Lower leg skin (tissue), 4 donors: ENCODE results near the gene SARM1. TPM values are rescaled to one million over a fixed set of nuclear protein-coding genes. Genes with fewer than 3 reads are reported as not detected.

ENCODE experiments used
- DNase-seq, 2 donors: peaks; one replicate each; pipeline ENCODE4 v3.0.0-alpha.2; 2019; ENCODE audit warnings: low spot score in 2 of 2
- H3K4me3 ChIP-seq: fragments of 200-600 bp; sonication (generic); 2 replicates; pipeline ENCODE4 v1.5.1; 2017; ENCODE audit warnings: mild to moderate bottlenecking, low read depth; ENCODE audit not compliant: poor library complexity, severe bottlenecking
- CTCF ChIP-seq, 3 donors: fragments of 450-650 bp; IDR thresholded peaks; one replicate each; pipeline ENCODE4 v1.5.1; 2016; ENCODE audit warnings: antibody characterized with exemption in 3 of 3, mild to moderate bottlenecking in 3 of 3, moderate library complexity in 2 of 3
- POLR2A ChIP-seq, 2 donors: fragments of 450-650 bp; IDR thresholded peaks; one replicate each; pipeline ENCODE4 v1.6.1; 2016 to 2017; ENCODE audit warnings: antibody characterized with exemption in 2 of 2, mild to moderate bottlenecking in 1 of 2, moderate library complexity in 1 of 2
- WGBS, 2 donors: methylation state at CpG; one replicate each; pipeline ENCODE4 v1.1.5; 2018; 5-methylcytosine and 5-hydroxymethylcytosine counted together
- intact Hi-C: fragments of 100-400 bp; cut with DNase I; formaldehyde crosslinking; loops from one replicate; pipeline ENCODE4 v1.15.0; 2023; ENCODE audit warnings: low total_unique reads
- microRNA-seq, 2 donors: library from miRNA; unstranded; fragments of <30 nt; microRNA quantifications; one replicate each; pipeline ENCODE4, GENCODE V29; 2016; ENCODE audit warnings: borderline replicate concordance in 2 of 2, borderline number of aligned reads in 1 of 2
- total RNA-seq, 4 donors: library from RNA; depleted of rRNA; stranded (reverse); fragments of >200 nt; gene quantifications; one replicate each; pipeline ENCODE4 v1.1.0, GENCODE V29; 2016

The SARM1 gene
- total RNA-seq, 4 donors from 2014 or later: 4.0 to 15.4 (median 12.1) TPM

GRCh38 chr17:28443901-28444638 is 72.6 kb downstream of the SARM1 start:
- DNase-seq: no peak
- intact Hi-C loops: no loop called here
- TF ChIP-seq CTCF (IDR thresholded peaks at IDR 0.05): no peak
- H3K4me3 ChIP-seq: no peak overlapping the region
- 91 to 92% methylated on average over 9 of the region's 9 CpGs for WGBS, 2 donors

GRCh38 chr17:28446716-28447395 is 75.4 kb downstream of the SARM1 start:
- no peak overlapping the region for H3K4me3 ChIP-seq
- WGBS, 2 donors: 79 to 81% methylated on average over 8 of the region's 8 CpGs
- no peak for DNase-seq
- no peak for TF ChIP-seq CTCF (IDR thresholded peaks at IDR 0.05)
- TF ChIP-seq POLR2A (IDR thresholded peaks at IDR 0.05): no peak
- intact Hi-C loops: no loop called here

GRCh38 chr17:28447396-28447760 is 75.9 kb downstream of the SARM1 start:
- intact Hi-C loops: no loop called here
- TF ChIP-seq POLR2A (IDR thresholded peaks at IDR 0.05) (no peak), CTCF (IDR thresholded peaks at IDR 0.05) (no peak)
- no peak overlapping the region for H3K4me3 ChIP-seq
- WGBS, 2 donors: 67 to 75% methylated on average over 5 of the region's 5 CpGs
- no peak for DNase-seq

- TF ChIP-seq CTCF (IDR thresholded peaks at IDR 0.05) (no peak), POLR2A (IDR thresholded peaks at IDR 0.05) (no peak)
- intact Hi-C loops: no loop called here
- no peak for DNase-seq
- no peak overlapping the region for H3K4me3 ChIP-seq
- 84 to 97% methylated on average over 1 of the region's 1 CpG for WGBS, 2 donors
These were observed 78.4 kb downstream of the SARM1 start for GRCh38 chr17:28449859-28450258.

Small RNA genes within 50 kb of the gene (microRNA-seq; reads per million reads assigned to microRNA genes)
- 0.57 to 1.4 reads per million in 2 donors for gene MIR4723

Other genes with a start within 250 kb of the SARM1 start
- 10 to 100 TPM in 2 of 4 donors, 1 to 10 TPM in 2; 5.7 to 18.6 (median 10.4) TPM for gene TMEM97, start 52.5 kb upstream of the SARM1 start, total RNA-seq
- 10 to 100 TPM; 22.6 to 40.8 (median 26.7) TPM for gene IFT20, start 36.2 kb upstream of the SARM1 start, total RNA-seq
- gene TNFAIP1, start 35.9 kb upstream of the SARM1 start, total RNA-seq: 10 to 100 TPM; 23.6 to 42.6 (median 36.9) TPM
- gene POLDIP2, start 14.2 kb upstream of the SARM1 start, total RNA-seq: 10 to 100 TPM; 52.1 to 90.2 (median 73.7) TPM
- gene SEBOX, start 6.5 kb upstream of the SARM1 start, total RNA-seq: not detected
- under 1 TPM in 1 of 4 donors, not detected in 3; 0.10 TPM for gene VTN, start 1.4 kb upstream of the SARM1 start, total RNA-seq
- 10 to 100 TPM in 1 of 4 donors, 1 to 10 TPM in 2, under 1 TPM in 1; 0.89 to 11.5 (median 4.5) TPM for gene SLC46A1, start 34.5 kb downstream of the SARM1 start, total RNA-seq
- gene SLC13A2, start 102.0 kb downstream of the SARM1 start, total RNA-seq: 10 to 100 TPM in 2 of 4 donors, 1 to 10 TPM in 2; 1.2 to 13.2 (median 9.8) TPM
- gene FOXN1, start 134.7 kb downstream of the SARM1 start, total RNA-seq: 10 to 100 TPM; 28.9 to 65.0 (median 45.4) TPM
- gene UNC119, start 180.9 kb downstream of the SARM1 start, total RNA-seq: 10 to 100 TPM; 41.2 to 41.6 (median 41.4) TPM
- 10 to 100 TPM; 57.6 to 84.0 (median 75.1) TPM for gene PIGS, start 199.8 kb downstream of the SARM1 start, total RNA-seq
- 100 to 1,000 TPM; 109 to 186 (median 138) TPM for gene ALDOC, start 205.2 kb downstream of the SARM1 start, total RNA-seq
- 10 to 100 TPM in 1 of 4 donors, 1 to 10 TPM in 3; 4.0 to 12.4 (median 7.7) TPM for gene SPAG5, start 227.3 kb downstream of the SARM1 start, total RNA-seq
- gene RSKR, start 242.5 kb downstream of the SARM1 start, total RNA-seq: 1 to 10 TPM; 6.7 to 8.7 (median 6.9) TPM